GM13976 (cell line): ENCODE data around the gene SMTNL2.

ENCODE experiments used
- DNase-seq: peaks from one replicate; pipeline ENCODE4 v3.0.0; 2012; ENCODE audit warnings: low spot score
- CTCF ChIP-seq: IDR thresholded peaks from 2 replicates; pipeline ENCODE4 v1.5.1; 2012; ENCODE audit warnings: borderline replicate concordance, mild to moderate bottlenecking; ENCODE audit not compliant: insufficient read depth; ENCODE audit errors: extremely low read depth, missing control alignments, control extremely low read depth
- in situ Hi-C: fragments of 300-500 bp; cut with MboI; formaldehyde crosslinking; loops from one replicate; pipeline ENCODE4 v1.12.0; 2022; ENCODE audit warnings: low sequenced_read_pairs, mixed read lengths, inconsistent platforms; ENCODE audit not compliant: unreplicated experiment

Gene SMTNL2

GRCh38 chr17:4584101-4584916 lies at the start of gene SMTNL2:
SMTNL2 (plus strand) TSS chr17:4584529; CDS start chr17:4584606, 77 bp downstream.
- in situ Hi-C loops = no loop called here
- TF ChIP-seq CTCF = no peak
- DNase-seq = no peak

- DNase-seq = no peak
- in situ Hi-C loops = no loop called here
- no peak for TF ChIP-seq CTCF
Observed at GRCh38 chr17:4534928-4535666, 49.2 kb upstream of the SMTNL2 start.

- TF ChIP-seq CTCF = no peak
- in situ Hi-C loops = no loop called here
- DNase-seq = no peak
Observed at GRCh38 chr17:4535667-4536258, 48.6 kb upstream of the SMTNL2 start.

GRCh38 chr17:4536259-4536741 lies 48.0 kb upstream of the SMTNL2 start:
- TF ChIP-seq CTCF = no peak
- in situ Hi-C loops = no loop called here
- DNase-seq = no peak

- in situ Hi-C loops = no loop called here
- TF ChIP-seq CTCF = no peak
- DNase-seq = no peak
Observed at GRCh38 chr17:4536742-4537411, 47.5 kb upstream of the SMTNL2 start.
